Hematopoietic multipotent progenitor cell treated with erythropoietin and hydrocortisone succinate and interleukin-3 and kit ligand, for 15 days (in vitro differentiated cells): ENCODE measurements around the gene CHTF18.
"Not testable (repeated sequence)": the region's sequence is repeated elsewhere in the genome, so short reads cannot be mapped to it uniquely, and the experiment has no call there.

ENCODE experiments used
- DNase-seq: peaks from one replicate; pipeline ENCODE4 v3.0.0-alpha.2; 2015; ENCODE audit warnings: low spot score

Gene CHTF18

GRCh38 chr16:776298-776697 is 12.1 kb upstream of the CHTF18 start:
- DNase-seq, result not testable (repeated sequence)

- no peak for DNase-seq
Observed at GRCh38 chr16:776824-777223, 11.6 kb upstream of the CHTF18 start.

- no peak for DNase-seq
Observed at GRCh38 chr16:777826-778225, 10.6 kb upstream of the CHTF18 start.

- DNase-seq, result no peak
Observed at GRCh38 chr16:778447-778846, 10.0 kb upstream of the CHTF18 start.

- DNase-seq, result no peak
Observed at GRCh38 chr16:778909-779527, 9.4 kb upstream of the CHTF18 start.

GRCh38 chr16:779561-779960 is 8.9 kb upstream of the CHTF18 start:
- no peak for DNase-seq

GRCh38 chr16:780296-780695 is 8.1 kb upstream of the CHTF18 start:
- no peak for DNase-seq

GRCh38 chr16:781346-782010 is 6.9 kb upstream of the CHTF18 start:
- no peak for DNase-seq

- DNase-seq, result no peak
Observed at GRCh38 chr16:782258-782657, 6.2 kb upstream of the CHTF18 start.

GRCh38 chr16:782766-783403 is 5.5 kb upstream of the CHTF18 start:
- DNase-seq, result no peak

- peak; percentile 7 for DNase-seq
Observed at GRCh38 chr16:783404-784161, 4.8 kb upstream of the CHTF18 start.

GRCh38 chr16:784431-784830 is 4.0 kb upstream of the CHTF18 start:
- DNase-seq, result no peak

- DNase-seq, result peak; percentile 69
Observed at GRCh38 chr16:785563-786535, 2.6 kb upstream of the CHTF18 start.

- no peak for DNase-seq
Observed at GRCh38 chr16:787321-787966, 976 bp upstream of the CHTF18 start.

- DNase-seq, result no peak
Observed at GRCh38 chr16:787978-788398, 432 bp upstream of the CHTF18 start, which contains the start of gene RPUSD1. Gene RPUSD1 (minus strand): TSS chr16:788381. CDS start chr16:787737, 644 bp downstream.

- no peak for DNase-seq
Observed at GRCh38 chr16:789191-789850, 901 bp downstream of the CHTF18 start.

- no peak for DNase-seq
Observed at GRCh38 chr16:790086-790485, 1.7 kb downstream of the CHTF18 start.

- DNase-seq, result no peak
Observed at GRCh38 chr16:791131-791530, 2.7 kb downstream of the CHTF18 start.

- no peak for DNase-seq
Observed at GRCh38 chr16:792221-792995, 4.0 kb downstream of the CHTF18 start.

- no peak for DNase-seq
Observed at GRCh38 chr16:793414-793813, 5.0 kb downstream of the CHTF18 start.
